Activated CD4-positive, alpha-beta T cell treated with anti-CD3 and anti-CD28 coated beads for 1 hour (primary cell): Measurements from ENCODE around the gene PRODH.
"Not testable (repeated sequence)": the region's sequence is repeated elsewhere in the genome, so short reads cannot be mapped to it uniquely, and the experiment has no call there.

Source experiments
- DNase-seq: peaks from one replicate; pipeline ENCODE4 v3.0.0-alpha.2; 2020

The PRODH gene

GRCh38 chr22:18967391-18968010 lies 31.4 kb upstream of the PRODH start:
- not testable (repeated sequence) for DNase-seq

- DNase-seq = no peak
These were observed 30.7 kb upstream of the PRODH start for GRCh38 chr22:18966748-18967147.

- DNase-seq = no peak
These were observed 29.7 kb upstream of the PRODH start for GRCh38 chr22:18965526-18966421.

GRCh38 chr22:18964501-18965265 lies 28.6 kb upstream of the PRODH start:
- DNase-seq = not testable (repeated sequence)

- not testable (repeated sequence) for DNase-seq
These were observed 28.0 kb upstream of the PRODH start for GRCh38 chr22:18964051-18964450.

GRCh38 chr22:18962308-18962635 lies 26.2 kb upstream of the PRODH start:
- DNase-seq = no peak

- DNase-seq = not testable (repeated sequence)
These were observed 25.7 kb upstream of the PRODH start for GRCh38 chr22:18961632-18962307.

GRCh38 chr22:18961201-18961600 lies 25.1 kb upstream of the PRODH start:
- DNase-seq = not testable (repeated sequence)

- DNase-seq = peak; percentile 6
These were observed 24.2 kb upstream of the PRODH start for GRCh38 chr22:18960166-18960820.

GRCh38 chr22:18959741-18960140 lies 23.6 kb upstream of the PRODH start:
- not testable (repeated sequence) for DNase-seq

GRCh38 chr22:18959266-18959665 lies 23.2 kb upstream of the PRODH start:
- DNase-seq = not testable (repeated sequence)

- DNase-seq = peak; percentile 3
These were observed 22.6 kb upstream of the PRODH start for GRCh38 chr22:18958738-18959137.

GRCh38 chr22:18958321-18958705 lies 22.2 kb upstream of the PRODH start:
- DNase-seq = not testable (repeated sequence)

GRCh38 chr22:18957621-18958320 lies 21.7 kb upstream of the PRODH start:
- DNase-seq = not testable (repeated sequence)

- DNase-seq = not testable (repeated sequence)
These were observed 20.9 kb upstream of the PRODH start for GRCh38 chr22:18956956-18957355.

- DNase-seq = peak; percentile 2
These were observed 20.2 kb upstream of the PRODH start for GRCh38 chr22:18956121-18956895.

GRCh38 chr22:18955696-18956095 lies 19.6 kb upstream of the PRODH start:
- no peak for DNase-seq

GRCh38 chr22:18954990-18955571 lies 19.0 kb upstream of the PRODH start:
- DNase-seq = peak; percentile 5

GRCh38 chr22:18954303-18954989 lies 18.4 kb upstream of the PRODH start:
- DNase-seq = peak; percentile 31

- DNase-seq = peak; percentile 3
These were observed 17.0 kb upstream of the PRODH start for GRCh38 chr22:18953128-18953527.
